Raji (cell line): ENCODE data around the gene TWIST2.

Experiments used
- POLR2A ChIP-seq: IDR thresholded peaks from 2 replicates; pipeline ENCODE4 v1.6.1; 2011; ENCODE audit warnings: low read depth, low read length, control low read depth; ENCODE audit not compliant: insufficient read depth

The TWIST2 gene

DNA sequence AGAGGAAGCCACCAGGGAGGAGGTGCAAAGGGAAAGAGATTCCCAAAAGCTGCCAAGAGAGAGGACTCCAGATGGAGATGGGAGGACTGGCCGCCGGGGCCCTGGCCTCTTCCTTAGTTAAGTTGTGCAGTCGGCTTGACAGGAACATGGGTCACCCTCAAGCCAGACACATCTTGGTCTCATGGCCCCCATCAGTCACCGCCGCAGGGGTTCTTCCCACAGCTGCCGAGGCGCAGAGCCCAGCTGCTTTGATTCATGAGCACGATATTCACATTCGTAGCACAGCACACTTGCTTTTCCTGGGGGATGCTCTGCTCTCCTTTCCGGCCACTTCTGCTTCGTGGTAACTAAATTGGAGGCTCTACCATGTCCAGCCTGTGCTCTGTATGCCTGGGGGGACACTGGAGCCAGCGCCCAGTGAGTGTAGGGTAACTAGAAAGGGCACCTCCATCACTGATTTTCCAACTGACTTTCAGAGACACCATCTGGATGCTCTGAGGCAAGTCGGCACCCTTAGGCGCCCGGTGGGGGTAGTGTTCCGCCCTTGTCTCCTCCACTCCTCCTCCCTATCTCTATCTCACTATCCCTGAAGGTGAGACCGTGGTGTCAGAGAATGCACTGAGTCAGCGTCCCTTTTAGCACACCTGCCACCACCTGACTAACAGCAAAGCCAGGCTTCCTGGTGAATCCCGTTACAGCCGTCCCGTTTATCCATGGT lies 13.3 kb downstream of the TWIST2 start:
- TF ChIP-seq POLR2A, result no peak

GRCh38 chr2:238861766-238862315 lies 14.0 kb downstream of the TWIST2 start:
- no peak for TF ChIP-seq POLR2A

DNA sequence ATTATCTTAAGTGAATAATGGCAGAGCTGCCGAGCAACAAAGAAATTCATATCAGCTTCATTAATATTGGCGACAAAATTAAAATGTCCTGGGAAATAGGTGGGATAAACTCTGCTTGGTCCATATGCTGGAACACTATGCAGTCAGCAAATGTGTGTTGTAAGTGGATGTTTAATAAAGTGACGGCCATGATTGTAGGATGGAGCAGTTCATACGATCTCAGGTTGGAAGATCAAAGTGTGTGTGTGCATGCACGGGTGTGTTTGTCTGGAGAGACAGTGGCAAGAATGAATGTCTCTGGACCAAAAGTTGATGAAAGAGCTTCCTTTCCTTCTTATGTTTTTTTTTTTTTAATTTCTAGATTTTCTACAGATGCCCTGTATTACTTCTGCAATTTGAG lies 14.8 kb downstream of the TWIST2 start:
- no peak for TF ChIP-seq POLR2A

GRCh38 chr2:238863231-238863630 lies 15.3 kb downstream of the TWIST2 start:
- TF ChIP-seq POLR2A, result no peak

DNA sequence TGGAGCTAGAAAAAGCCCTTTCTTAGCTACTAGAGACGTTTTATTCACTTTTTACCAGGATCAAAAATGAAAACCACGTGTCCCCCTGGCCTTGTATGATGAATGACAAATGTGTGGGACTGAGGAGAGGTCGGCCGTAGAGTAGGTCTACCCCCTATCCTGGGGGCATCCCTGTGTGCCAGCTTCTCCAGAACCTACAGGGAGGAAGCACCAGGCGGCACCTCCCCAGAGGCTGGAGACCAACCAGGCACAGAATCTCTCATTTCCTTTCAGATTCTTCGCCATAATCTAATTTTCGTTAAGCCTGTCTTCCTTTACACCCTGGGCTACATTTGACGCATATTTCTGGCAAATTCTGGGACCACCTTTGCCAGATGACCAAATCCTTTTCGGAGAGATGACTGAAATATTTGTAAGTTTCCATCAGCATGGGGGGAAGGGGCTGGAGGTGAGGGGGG lies 15.9 kb downstream of the TWIST2 start:
- TF ChIP-seq POLR2A, result no peak

- TF ChIP-seq POLR2A, result no peak
Observed at GRCh38 chr2:238864207-238865014, 16.5 kb downstream of the TWIST2 start.

GRCh38 chr2:238865015-238865719 lies 17.3 kb downstream of the TWIST2 start:
- TF ChIP-seq POLR2A, result no peak

DNA sequence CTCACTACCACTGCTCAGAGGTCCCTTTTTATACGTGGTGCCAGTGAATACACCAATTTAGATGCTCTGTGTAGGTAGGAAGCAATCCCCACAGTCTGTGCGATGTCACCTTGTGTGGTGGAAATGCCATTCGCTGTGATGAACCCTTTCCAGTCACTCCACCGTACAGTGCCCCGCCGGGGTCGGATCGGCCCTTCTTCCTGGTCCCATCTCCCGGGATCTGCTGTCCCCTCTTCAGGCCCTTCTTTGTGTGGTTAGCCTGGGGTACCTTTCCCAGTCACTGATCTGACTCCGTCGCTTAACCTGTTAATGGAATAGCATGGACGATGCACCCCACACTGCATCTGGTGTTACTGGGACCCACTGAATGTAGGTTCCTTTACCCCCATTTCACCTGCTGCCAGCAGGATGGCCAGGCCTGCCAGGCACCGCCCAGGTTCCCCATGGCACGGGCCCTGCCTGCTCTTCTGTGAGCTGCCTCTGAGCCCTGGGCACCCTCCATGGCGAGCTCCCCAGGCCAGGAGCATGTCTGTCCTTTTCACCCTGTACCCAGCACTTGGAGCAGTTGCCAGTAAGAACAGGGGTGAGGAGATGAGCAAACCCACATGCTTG lies 18.0 kb downstream of the TWIST2 start:
- TF ChIP-seq POLR2A, result no peak

- TF ChIP-seq POLR2A, result no peak
Observed at GRCh38 chr2:238866656-238867277, 18.9 kb downstream of the TWIST2 start.

DNA sequence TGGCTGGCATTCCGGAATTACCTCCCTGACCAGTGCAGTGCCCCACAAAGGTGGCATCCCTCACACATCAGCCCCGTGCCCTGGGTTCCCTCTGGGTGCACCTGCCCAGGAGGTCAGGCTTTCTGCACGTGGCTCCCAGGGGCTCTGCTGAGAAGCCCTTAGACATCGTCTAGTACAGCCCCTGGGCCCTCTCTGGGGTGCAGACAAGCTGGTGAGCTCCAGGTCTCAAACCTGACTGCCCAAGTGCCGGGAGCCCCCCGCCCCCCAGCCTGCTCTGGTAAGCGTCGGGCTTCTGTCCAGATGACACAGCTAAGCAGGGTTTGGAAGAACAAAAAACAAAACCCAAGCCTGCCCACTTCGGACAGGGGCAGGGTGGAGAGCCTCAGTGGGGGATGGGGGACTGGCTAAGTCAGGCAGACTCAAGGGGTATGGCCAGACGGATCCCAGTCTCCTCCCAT lies 20.2 kb downstream of the TWIST2 start:
- TF ChIP-seq POLR2A, result no peak

- no peak for TF ChIP-seq POLR2A
Observed at GRCh38 chr2:238868616-238869292, 20.9 kb downstream of the TWIST2 start.

DNA sequence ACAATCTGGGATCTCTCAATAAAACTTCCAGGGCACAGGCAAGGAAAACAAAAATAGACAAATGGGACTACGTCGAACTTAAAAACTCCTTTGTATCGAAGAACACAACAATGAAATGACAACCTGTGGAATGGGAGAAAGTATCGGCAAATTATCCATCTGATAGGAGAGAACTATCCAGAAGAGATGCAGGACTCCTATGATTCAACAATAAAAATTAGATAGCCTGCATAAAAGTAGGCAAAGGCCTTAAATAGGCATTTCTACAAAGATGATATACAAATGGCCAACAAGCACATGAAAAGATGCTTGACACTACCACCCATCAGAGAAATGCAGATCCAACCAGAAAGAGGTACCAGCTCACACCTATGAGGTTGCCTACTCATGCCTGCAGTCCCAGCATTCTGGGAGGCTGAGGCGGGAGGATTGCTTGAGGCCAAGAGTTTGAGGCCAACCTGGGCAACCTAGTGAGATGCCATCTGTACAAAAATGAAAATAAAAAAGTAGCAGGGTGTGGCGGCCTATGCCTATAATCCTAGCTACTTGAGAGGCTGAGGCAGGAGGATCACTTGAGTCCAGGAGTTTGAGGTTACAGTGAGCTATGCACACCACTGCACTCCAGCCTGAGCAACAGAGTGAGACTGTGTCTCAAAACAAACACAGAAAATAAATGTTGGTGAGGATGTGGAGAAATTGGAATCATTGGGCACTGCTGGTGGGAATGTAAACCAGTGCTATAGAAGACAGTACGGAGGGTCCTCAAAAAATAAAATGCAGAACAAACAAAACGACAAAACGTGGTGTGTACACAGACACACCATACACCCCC lies 21.6 kb downstream of the TWIST2 start:
- TF ChIP-seq POLR2A, result no peak

DNA sequence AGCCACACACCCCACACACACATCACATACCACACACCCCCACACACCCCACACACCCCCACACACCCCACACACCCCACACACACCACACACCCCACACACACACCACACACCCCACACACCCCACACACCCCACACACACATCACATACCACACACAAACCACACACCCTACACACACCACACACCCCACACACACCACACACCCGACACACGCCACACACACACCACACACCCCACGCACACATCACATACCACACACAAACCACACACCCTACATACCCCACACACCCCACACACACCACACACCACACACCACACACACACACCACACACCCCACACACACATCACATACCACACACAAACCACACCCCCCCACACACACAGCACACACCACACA lies 22.4 kb downstream of the TWIST2 start:
- TF ChIP-seq POLR2A, result no peak

- TF ChIP-seq POLR2A, result no peak
Observed at GRCh38 chr2:238872026-238872425, 24.1 kb downstream of the TWIST2 start.
